GM18861 (cell line): ENCODE measurements around the gene ZNF606.

Experiments used
- ATAC-seq: cut with Tn5 transposase; IDR thresholded peaks from one replicate; pipeline ENCODE4 v1.9.1; 2021; ENCODE audit not compliant: unreplicated experiment

The ZNF606 gene

DNA sequence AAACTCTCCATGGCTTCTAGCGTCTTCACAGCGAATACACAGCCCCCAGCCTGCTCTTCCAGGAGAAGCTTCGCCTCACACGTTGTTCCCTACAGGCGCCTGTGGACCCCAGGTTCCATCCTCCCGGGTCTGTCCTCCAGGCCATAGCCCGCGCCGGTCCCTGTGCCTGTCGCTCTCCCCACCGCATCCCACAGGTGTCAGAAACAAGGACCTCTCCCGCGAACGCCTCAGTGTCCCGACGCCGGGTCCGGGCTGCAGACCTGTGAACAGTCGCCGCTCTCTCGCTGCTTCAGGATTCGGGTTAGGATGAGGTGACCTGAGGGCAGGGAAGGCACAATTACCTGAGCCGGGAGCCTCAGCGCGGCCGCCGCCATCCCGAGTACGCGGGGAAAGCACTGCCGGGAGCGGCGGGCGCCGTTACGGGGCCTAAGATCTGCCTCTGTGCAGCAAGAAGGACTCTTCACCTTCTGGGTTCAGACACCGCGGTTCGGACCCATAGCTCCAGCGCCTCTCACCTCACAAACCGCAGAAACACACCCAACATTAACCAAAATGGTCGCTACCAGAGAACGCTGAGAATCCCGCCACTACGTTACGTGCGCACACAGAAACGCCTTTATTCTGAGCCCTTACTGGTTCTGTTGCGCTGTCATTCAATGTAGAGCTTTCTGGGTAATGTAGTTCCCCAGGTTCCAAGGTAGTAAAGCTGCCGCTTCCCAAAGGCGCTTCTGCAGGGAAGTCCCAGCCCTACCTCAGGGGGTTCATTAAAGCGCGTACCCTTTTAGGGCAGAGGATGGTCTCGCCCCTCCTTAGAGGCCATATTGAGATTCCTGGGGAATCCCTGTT, 67.6 kb downstream of the ZNF606 start, which contains the start of gene ZNF418:
Gene ZNF418 (minus strand): TSS at position 583 of the 846 bp plus-strand sequence. CDS start 1,580 bp downstream, outside the sequence.
- ATAC-seq = peak; percentile 90

GRCh38 chr19:57927587-57927986, 75.0 kb downstream of the ZNF606 start:
- no peak for ATAC-seq
